Measurements from ENCODE around the gene MRPL52.
"Not testable (repeated sequence)": the region's sequence is repeated elsewhere in the genome, so short reads cannot be mapped to it uniquely, and the experiment has no call there.

Gene MRPL52
- total RNA-seq = 11.5 to 22.8 (median 18.4) reads per million in 4 donors

GRCh38 chr14:22829661-22830442, at the start of gene MRPL52:
Gene MRPL52 (plus strand): TSS chr14:22829887. CDS start chr14:22829913, 26 bp downstream.
- DNase-seq = peak; percentile 77 to 96 (median 88)

GRCh38 chr14:22780105-22780679, 49.5 kb upstream of the MRPL52 start:
- no peak for DNase-seq

- no peak for DNase-seq
These were observed 48.8 kb upstream of the MRPL52 start for GRCh38 chr14:22780941-22781300.

GRCh38 chr14:22781301-22781991, 48.2 kb upstream of the MRPL52 start:
- DNase-seq = no peak

GRCh38 chr14:22786685-22787084, 43.0 kb upstream of the MRPL52 start:
- no peak for DNase-seq

GRCh38 chr14:22791301-22791700, 38.4 kb upstream of the MRPL52 start:
- no peak for DNase-seq

- DNase-seq = no peak
These were observed 37.5 kb upstream of the MRPL52 start for GRCh38 chr14:22792158-22792557.

GRCh38 chr14:22793550-22793949, 36.1 kb upstream of the MRPL52 start:
- DNase-seq = not testable (repeated sequence)

GRCh38 chr14:22793976-22794375, 35.7 kb upstream of the MRPL52 start:
- no peak for DNase-seq

GRCh38 chr14:22794551-22794951, 35.1 kb upstream of the MRPL52 start:
- no peak for DNase-seq

- DNase-seq = no peak
These were observed 33.5 kb upstream of the MRPL52 start for GRCh38 chr14:22796087-22796707.

GRCh38 chr14:22797017-22797917, 32.4 kb upstream of the MRPL52 start:
- no peak for DNase-seq

- no peak for DNase-seq
These were observed 31.2 kb upstream of the MRPL52 start for GRCh38 chr14:22798528-22798927.

- DNase-seq = no peak
These were observed 29.3 kb upstream of the MRPL52 start for GRCh38 chr14:22800346-22800745.

- DNase-seq = no peak
These were observed 28.0 kb upstream of the MRPL52 start for GRCh38 chr14:22801716-22802115.

- no peak for DNase-seq
These were observed 26.6 kb upstream of the MRPL52 start for GRCh38 chr14:22802860-22803686.

- DNase-seq = no peak
These were observed 26.1 kb upstream of the MRPL52 start for GRCh38 chr14:22803687-22803974.

- DNase-seq = not testable (repeated sequence)
These were observed 24.5 kb upstream of the MRPL52 start for GRCh38 chr14:22805235-22805634.

- DNase-seq = no peak
These were observed 22.1 kb upstream of the MRPL52 start for GRCh38 chr14:22807432-22808087.

- DNase-seq = no peak
These were observed 21.1 kb upstream of the MRPL52 start for GRCh38 chr14:22808388-22809209.

All from T-helper 1 cell (primary cell).